Stimulated activated CD4-positive, alpha-beta T cell treated with anti-CD3 and anti-CD28 coated beads, Interleukin-4, amount 100 ng/mL, for 4 hours (primary cell): Measurements from ENCODE around the gene JSRP1.

ENCODE experiments used
- DNase-seq, 2 experiments: peaks; one replicate each; pipeline ENCODE4 v3.0.0-alpha.2; 2020

Gene JSRP1

DNA sequence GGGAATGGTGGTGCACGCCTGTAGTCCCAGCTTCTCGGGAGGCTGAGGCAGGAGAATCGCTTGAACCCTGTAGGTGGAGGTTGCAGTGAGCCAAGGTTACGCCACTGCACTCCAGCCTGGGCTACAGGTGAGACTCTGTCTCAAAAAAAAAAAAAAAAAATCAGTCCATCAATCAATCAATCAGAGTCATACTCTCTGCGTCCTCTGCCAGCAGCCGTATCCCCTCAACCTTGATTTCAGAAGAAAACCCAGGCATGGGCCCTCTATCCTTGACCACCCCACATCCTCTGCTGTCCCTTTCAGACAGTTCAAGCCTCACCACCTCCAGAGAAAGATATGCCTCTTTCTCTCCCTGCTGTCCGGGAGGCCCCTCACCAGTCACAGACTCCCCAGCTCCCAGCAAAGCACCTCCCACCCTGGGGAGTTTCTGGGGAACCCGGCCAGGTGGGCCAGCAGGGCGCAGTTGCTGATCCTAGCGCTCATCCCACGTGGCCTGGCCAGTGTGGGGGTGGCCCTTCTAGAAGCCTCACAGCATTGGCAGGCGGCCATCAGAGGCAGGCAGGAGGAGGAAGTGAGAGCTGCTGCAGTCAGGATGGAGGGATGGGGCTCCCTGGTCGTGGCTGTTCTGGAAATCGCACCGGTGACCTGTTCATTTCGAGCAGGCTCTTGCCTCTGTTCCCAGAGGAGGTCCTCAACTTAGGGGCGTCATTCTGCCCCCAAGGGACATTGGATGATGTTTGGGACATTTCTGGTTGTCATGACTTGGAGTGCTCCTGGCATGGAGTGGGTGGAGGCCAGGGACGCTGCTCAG, 10.2 kb upstream of the JSRP1 start:
- peak in 1 of 2 experiments; percentile 29 for DNase-seq

- peak; percentile 35 to 47 for DNase-seq
These were observed 5.4 kb upstream of the JSRP1 start for GRCh38 chr19:2261438-2262172.

DNA sequence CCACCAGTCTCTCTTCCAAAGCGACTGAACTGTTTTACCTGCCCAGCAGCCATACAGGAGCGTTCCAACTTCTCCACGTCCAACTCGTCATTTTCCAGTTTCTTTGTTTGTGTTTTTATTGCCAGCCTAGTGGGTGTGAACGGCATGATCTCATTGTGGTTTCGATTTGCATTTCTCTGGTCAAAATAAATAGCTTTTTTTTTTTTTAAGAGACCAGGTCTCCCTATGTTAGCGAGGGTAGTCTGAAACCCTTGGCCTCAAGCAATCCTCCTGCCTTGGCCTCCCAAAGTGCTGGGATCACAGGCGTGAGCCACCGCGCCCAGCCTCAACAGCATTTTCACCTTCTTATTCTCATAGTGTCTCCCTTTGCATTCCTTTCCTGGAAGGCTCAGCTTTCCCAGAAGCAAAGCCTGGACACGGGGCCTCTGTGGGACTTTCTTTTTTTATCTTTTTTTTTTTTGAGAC, 4.2 kb upstream of the JSRP1 start:
- no peak for DNase-seq

DNA sequence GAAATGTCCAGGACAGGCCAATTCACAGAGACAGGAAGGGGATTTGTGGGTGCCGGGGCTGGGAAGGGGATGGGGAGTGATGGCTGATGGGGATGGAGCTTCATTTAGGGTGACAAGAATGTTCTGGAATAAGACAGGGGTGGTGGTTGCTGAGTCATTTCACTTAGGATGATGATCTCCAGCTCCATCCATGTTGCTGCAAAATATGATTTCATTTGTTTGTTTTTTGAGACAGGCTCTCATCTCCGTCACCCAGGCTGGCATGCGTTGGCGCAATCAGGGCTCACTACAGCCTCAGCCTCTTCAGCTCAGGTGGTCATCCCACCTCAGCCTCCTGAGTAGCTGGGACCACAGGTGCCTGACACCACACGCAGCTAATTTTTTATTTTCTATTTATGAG, 3.1 kb upstream of the JSRP1 start:
- DNase-seq: no peak

DNA sequence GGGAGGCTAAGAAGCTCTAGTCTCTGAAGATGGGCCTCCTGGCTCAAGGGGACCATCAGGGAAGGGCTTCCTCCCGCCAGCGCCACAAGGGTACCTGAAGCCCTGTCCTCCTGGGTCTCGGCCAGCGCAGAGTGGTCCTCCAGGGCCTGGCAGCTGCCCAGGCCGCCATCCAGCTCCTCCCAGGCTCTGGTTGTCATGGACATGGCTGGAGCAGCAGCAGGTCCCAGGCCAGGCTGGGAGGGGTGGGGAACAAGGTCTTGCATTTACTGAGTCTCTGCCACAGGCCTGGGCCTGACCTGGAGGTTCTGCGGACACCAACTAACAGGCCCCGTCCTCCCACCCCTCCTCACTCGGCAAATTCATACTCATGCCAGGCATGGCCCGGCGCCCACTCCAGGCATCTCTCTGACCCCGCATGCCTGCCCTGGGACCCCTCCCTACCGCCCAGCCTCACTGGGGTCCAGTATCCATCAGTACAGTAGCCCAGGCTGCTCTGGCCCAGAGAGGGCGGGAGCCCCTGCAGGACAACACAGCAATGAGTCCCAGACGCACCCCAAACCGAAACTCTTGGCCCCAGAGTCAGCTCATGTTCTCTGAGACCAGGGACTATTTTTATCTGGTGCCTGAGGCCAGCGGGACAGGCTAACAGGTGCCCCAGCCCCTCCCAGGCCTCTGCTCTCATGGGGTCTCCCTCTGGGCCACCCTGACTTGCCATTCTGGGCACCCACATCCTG, 938 bp downstream of the JSRP1 start:
- no peak for DNase-seq

DNA sequence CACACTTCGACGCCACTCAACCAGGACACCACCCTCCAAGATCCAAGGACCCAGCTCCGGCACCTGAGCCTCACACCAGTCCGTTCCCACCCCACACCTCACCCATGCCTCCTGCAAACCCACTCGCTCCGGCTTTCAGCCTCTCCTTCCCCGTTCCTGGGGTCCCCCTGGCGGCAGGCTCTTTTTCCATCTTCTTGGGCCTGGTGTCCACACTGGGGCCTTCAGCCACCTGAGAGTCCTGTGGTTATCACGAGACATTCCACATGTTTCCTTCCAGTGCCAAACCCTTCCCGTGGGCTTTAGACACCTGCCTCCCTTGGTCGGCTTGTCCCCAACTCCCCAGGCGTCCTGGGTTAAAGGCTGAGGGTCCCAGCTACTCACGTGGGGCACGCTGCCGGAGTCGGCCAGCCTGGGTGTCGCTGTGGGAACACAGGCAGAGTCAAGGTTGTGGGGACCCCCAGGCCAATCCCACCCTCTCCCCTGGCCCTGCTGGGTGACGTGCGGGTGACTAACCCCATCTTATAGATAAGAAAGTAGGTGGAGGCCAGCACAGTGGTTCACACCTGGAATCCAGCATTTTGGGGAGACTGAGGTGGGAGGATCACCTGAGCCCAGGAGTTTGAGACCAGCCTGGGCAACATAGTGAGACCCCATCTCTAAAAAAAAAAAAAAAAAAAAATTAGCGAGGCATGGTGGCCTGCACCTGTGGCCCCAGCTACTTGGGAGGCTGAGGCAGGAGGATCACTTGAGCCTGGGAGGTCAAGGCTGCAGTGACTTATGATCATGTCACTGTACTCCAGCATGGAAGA, 1.9 kb downstream of the JSRP1 start:
- no peak for DNase-seq

GRCh38 chr19:2253106-2254063, 2.8 kb downstream of the JSRP1 start:
- no peak for DNase-seq

- DNase-seq: no peak
These were observed 3.5 kb downstream of the JSRP1 start for GRCh38 chr19:2252797-2253105.

GRCh38 chr19:2252055-2252796, 4.0 kb downstream of the JSRP1 start:
- DNase-seq: no peak

- DNase-seq: no peak
These were observed 4.8 kb downstream of the JSRP1 start for GRCh38 chr19:2251106-2252054.

DNA sequence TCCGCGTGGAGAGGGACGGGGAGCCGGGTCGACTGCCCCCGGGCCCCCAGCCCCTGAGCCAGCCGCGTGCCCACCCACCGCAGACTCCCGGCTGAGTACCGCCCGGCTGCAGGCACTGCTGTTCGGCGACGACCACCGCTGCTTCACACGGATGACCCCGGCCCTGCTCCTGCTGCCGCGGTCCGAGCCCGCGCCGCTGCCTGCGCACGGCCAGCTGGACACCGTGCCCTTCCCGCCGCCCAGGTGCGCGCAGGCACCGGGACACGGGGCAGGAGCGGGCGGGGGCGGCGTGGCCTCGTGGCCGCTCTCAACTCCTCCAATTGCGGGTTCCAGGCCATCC, 5.5 kb downstream of the JSRP1 start:
- no peak for DNase-seq

GRCh38 chr19:2249880-2250765, 6.1 kb downstream of the JSRP1 start:
- DNase-seq: no peak

GRCh38 chr19:2249010-2249866, 7.0 kb downstream of the JSRP1 start, which contains the start of gene AMH:
AMH (plus strand) TSS chr19:2249323; CDS start chr19:2249333, 10 bp downstream.
- DNase-seq: no peak

- no peak for DNase-seq
These were observed 7.8 kb downstream of the JSRP1 start for GRCh38 chr19:2248136-2249009.

DNA sequence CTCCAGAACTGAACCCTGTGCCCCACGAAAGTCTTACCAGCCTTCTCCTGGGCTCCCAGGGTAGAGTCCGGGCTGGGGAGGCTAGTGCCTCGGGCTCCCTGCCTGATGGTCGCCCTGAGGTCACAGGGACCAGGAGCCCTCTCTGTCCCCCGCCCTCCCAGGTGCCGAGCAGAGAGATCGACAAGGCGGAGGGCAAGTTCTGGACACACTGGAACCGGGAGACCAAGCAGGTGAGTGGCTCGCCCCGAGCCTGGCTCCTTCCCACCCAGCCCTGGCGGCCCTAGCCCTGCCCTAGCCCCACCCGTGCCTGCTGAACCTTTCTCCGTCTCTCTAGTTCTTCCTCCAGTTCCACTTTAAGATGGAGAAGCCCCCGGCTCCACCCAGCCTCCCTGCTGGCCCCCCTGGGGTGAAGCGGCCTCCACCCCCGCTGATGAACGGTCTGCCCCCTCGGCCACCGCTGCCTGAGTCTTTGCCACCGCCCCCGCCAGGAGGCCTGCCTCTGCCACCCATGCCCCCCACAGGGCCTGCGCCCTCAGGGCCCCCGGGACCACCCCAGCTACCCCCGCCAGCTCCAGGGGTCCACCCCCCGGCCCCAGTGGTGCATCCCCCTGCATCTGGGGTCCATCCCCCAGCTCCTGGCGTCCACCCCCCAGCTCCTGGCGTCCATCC, 8.7 kb downstream of the JSRP1 start:
- DNase-seq: no peak

GRCh38 chr19:2246801-2247361, 9.3 kb downstream of the JSRP1 start:
- no peak for DNase-seq
